GM19324 (cell line): ENCODE results near the gene CLEC16A.

Experiments used
- ATAC-seq: cut with Tn5 transposase; IDR thresholded peaks from one replicate; pipeline ENCODE4 v1.9.1; 2021; ENCODE audit warnings: mild to moderate bottlenecking, moderate library complexity; ENCODE audit not compliant: unreplicated experiment, low FRiP score

Gene CLEC16A

GRCh38 chr16:10984509-10984908, 40.1 kb downstream of the CLEC16A start:
- ATAC-seq, result no peak

- ATAC-seq, result no peak
Measured at GRCh38 chr16:10987361-10988163, 43.2 kb downstream of the CLEC16A start.

- no peak for ATAC-seq
Measured at GRCh38 chr16:10988164-10988803, 43.9 kb downstream of the CLEC16A start.

- no peak for ATAC-seq
Measured at GRCh38 chr16:10988879-10989278, 44.5 kb downstream of the CLEC16A start.

- no peak for ATAC-seq
Measured at GRCh38 chr16:10989559-10989958, 45.2 kb downstream of the CLEC16A start.

- ATAC-seq, result no peak
Measured at GRCh38 chr16:10990378-10990777, 46.0 kb downstream of the CLEC16A start.

- ATAC-seq, result no peak
Measured at GRCh38 chr16:10992112-10992511, 47.7 kb downstream of the CLEC16A start.

GRCh38 chr16:10992797-10993196, 48.4 kb downstream of the CLEC16A start:
- no peak for ATAC-seq

- ATAC-seq, result no peak
Measured at GRCh38 chr16:10993649-10994048, 49.3 kb downstream of the CLEC16A start.

GRCh38 chr16:10994571-10994970, 50.2 kb downstream of the CLEC16A start:
- no peak for ATAC-seq

GRCh38 chr16:10995565-10995964, 51.2 kb downstream of the CLEC16A start:
- ATAC-seq, result no peak

GRCh38 chr16:10997485-10997884, 53.1 kb downstream of the CLEC16A start:
- ATAC-seq, result no peak

- no peak for ATAC-seq
Measured at GRCh38 chr16:10999300-10999699, 54.9 kb downstream of the CLEC16A start.

- ATAC-seq, result no peak
Measured at GRCh38 chr16:11001611-11002010, 57.2 kb downstream of the CLEC16A start.

- ATAC-seq, result no peak
Measured at GRCh38 chr16:11003141-11003540, 58.8 kb downstream of the CLEC16A start.

- ATAC-seq, result no peak
Measured at GRCh38 chr16:11004351-11004750, 60.0 kb downstream of the CLEC16A start.

GRCh38 chr16:11004973-11005610, 60.7 kb downstream of the CLEC16A start:
- ATAC-seq, result no peak

- no peak for ATAC-seq
Measured at GRCh38 chr16:11005611-11005975, 61.2 kb downstream of the CLEC16A start.

- no peak for ATAC-seq
Measured at GRCh38 chr16:11006656-11007055, 62.3 kb downstream of the CLEC16A start.

- ATAC-seq, result no peak
Measured at GRCh38 chr16:11007714-11008280, 63.4 kb downstream of the CLEC16A start.

GRCh38 chr16:11009027-11009755, 64.8 kb downstream of the CLEC16A start:
- ATAC-seq, result no peak
